Measurements from ENCODE around the gene DMXL1.
"Not testable (repeated sequence)": the region's sequence is repeated elsewhere in the genome, so short reads cannot be mapped to it uniquely, and the experiment has no call there.

Gene DMXL1

GRCh38 chr5:119063579-119064379, 7.1 kb upstream of the DMXL1 start:
- TF ChIP-seq, protein P1, sequence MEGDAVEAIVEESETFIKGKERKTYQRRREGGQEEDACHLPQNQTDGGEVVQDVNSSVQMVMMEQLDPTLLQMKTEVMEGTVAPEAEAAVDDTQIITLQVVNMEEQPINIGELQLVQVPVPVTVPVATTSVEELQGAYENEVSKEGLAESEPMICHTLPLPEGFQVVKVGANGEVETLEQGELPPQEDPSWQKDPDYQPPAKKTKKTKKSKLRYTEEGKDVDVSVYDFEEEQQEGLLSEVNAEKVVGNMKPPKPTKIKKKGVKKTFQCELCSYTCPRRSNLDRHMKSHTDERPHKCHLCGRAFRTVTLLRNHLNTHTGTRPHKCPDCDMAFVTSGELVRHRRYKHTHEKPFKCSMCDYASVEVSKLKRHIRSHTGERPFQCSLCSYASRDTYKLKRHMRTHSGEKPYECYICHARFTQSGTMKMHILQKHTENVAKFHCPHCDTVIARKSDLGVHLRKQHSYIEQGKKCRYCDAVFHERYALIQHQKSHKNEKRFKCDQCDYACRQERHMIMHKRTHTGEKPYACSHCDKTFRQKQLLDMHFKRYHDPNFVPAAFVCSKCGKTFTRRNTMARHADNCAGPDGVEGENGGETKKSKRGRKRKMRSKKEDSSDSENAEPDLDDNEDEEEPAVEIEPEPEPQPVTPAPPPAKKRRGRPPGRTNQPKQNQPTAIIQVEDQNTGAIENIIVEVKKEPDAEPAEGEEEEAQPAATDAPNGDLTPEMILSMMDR (IDR thresholded peaks at IDR 0.05; ENCODE audit: low read depth, low read length, missing control alignments): no peak
- no peak for DNase-seq (ENCODE audit: extremely low read depth, low read depth)
- H3K4me3 ChIP-seq (replicated peaks; ENCODE audit: low read depth, low read length): no peak overlapping the region

GRCh38 chr5:119067450-119067849, 3.4 kb upstream of the DMXL1 start:
- no peak overlapping the region for H3K4me3 ChIP-seq (replicated peaks; ENCODE audit: low read depth, low read length)
- DNase-seq (ENCODE audit: extremely low read depth, low read depth): no peak
- TF ChIP-seq, protein P1 (IDR thresholded peaks at IDR 0.05; ENCODE audit: low read depth, low read length, missing control alignments): no peak

DNA sequence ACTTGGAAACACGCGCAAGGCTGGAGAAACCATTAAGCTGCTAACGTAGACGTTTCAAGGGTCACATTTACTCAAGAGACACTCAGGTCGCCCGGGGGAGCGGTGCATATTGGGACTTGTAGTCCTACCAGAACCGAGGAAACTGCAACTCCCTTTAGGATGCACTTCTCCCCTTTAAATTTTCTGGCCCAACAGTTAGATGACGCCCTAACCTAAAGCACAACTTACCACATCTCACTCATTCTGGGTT, 384 bp upstream of the DMXL1 start:
- TF ChIP-seq, protein P1 (IDR thresholded peaks at IDR 0.05; ENCODE audit: low read depth, low read length, missing control alignments): no peak
- peak overlapping the region; percentile 79 for H3K4me3 ChIP-seq (replicated peaks; ENCODE audit: low read depth, low read length)
- DNase-seq (ENCODE audit: extremely low read depth, low read depth): no peak

- TF ChIP-seq, protein P1 (IDR thresholded peaks at IDR 0.05; ENCODE audit: low read depth, low read length, missing control alignments): no peak
- no peak for DNase-seq (ENCODE audit: extremely low read depth, low read depth)
- peak overlapping the region; percentile 79 for H3K4me3 ChIP-seq (replicated peaks; ENCODE audit: low read depth, low read length)
These were observed 691 bp downstream of the DMXL1 start for GRCh38 chr5:119071561-119071995.

DNA sequence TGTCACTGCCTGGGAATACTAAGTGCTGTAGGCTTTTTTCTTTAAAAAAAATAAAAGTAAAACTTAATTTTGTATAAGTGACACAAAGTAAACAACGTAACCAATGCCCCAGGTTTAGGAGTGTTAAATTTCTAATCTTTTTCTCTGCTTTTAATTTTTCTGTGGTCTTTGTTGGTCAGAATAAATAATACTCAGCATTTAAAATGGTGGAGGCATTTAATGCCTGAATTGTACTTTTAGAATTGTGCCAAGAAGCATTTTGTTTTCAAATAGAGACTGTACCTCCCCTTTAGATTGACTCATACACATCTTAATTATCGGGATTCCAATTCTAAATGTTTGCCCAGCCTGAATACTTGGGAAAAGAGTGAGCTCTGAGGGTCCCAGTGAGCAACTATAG, 1.6 kb downstream of the DMXL1 start:
- peak overlapping the region; percentile 79; the same call in 1 of the 2 replicates for H3K4me3 ChIP-seq (replicated peaks; ENCODE audit: low read depth, low read length)
- DNase-seq (ENCODE audit: extremely low read depth, low read depth): no peak
- TF ChIP-seq, protein P1 (IDR thresholded peaks at IDR 0.05; ENCODE audit: low read depth, low read length, missing control alignments): no peak

DNA sequence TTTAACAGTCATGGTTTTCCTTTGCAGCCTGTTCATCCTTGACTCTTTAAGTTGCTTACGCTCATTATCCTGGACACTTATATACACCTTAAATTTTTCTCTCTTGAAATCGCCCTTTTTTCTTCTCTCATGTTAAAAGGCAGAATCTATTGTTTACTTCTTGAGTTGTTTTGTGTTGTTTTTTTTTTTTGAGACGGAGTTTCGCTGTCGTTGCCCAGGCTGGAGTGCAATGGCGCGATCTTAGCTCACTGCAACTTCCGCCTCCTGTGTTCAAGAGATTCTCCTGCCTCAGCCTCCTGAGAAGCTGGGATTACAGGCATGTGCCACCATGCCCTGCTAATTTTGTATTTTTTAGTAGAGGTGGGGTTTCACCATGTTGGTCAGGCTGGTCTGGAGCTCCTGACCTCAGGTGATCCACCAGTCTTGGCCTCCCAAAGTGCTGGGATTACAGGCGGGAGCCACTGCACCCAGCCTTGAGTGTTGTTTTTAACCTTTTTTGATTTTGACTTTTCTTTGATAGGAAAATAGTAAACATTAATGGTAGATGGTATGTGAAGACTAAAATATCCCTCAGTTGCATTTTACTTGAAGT, 3.0 kb downstream of the DMXL1 start:
- not testable (repeated sequence) for H3K4me3 ChIP-seq (replicated peaks; ENCODE audit: low read depth, low read length); DNase-seq (ENCODE audit: extremely low read depth, low read depth)

DNA sequence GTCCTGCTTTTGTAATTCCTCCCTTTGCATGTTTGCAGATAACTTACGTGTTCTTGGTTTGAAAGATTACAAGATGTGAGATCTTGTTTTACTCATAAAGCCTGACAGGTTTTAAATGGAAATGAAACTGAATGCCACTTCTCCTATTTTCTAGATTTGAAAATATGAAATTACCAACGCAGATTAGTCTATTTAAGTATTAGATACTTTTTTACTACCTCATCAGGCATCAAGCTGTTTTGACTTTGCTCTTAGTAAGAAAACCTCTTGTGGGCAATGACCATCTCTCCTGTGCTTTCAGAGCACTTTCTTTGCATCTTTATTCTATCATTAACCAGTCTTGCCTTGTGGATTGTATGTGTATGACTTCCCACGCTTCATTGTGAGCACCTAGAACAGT, 3.5 kb downstream of the DMXL1 start:
- no peak for DNase-seq (ENCODE audit: extremely low read depth, low read depth)
- no peak overlapping the region for H3K4me3 ChIP-seq (replicated peaks; ENCODE audit: low read depth, low read length)
- TF ChIP-seq, protein P1 (IDR thresholded peaks at IDR 0.05; ENCODE audit: low read depth, low read length, missing control alignments): no peak

GRCh38 chr5:119075269-119075668, 4.4 kb downstream of the DMXL1 start:
- H3K4me3 ChIP-seq (replicated peaks; ENCODE audit: low read depth, low read length); DNase-seq (ENCODE audit: extremely low read depth, low read depth): not testable (repeated sequence)
